ENCODE results near the gene PADI6. TPM values are rescaled to one million over a fixed set of nuclear protein-coding genes. Genes with fewer than 3 reads are reported as not detected.

PADI6 gene
- total and polyA plus RNA-seq, 9 of the 15 experiments (the other 6 are each of a cell fraction or from before 2014, with no cell fraction given), result not detected

DNA sequence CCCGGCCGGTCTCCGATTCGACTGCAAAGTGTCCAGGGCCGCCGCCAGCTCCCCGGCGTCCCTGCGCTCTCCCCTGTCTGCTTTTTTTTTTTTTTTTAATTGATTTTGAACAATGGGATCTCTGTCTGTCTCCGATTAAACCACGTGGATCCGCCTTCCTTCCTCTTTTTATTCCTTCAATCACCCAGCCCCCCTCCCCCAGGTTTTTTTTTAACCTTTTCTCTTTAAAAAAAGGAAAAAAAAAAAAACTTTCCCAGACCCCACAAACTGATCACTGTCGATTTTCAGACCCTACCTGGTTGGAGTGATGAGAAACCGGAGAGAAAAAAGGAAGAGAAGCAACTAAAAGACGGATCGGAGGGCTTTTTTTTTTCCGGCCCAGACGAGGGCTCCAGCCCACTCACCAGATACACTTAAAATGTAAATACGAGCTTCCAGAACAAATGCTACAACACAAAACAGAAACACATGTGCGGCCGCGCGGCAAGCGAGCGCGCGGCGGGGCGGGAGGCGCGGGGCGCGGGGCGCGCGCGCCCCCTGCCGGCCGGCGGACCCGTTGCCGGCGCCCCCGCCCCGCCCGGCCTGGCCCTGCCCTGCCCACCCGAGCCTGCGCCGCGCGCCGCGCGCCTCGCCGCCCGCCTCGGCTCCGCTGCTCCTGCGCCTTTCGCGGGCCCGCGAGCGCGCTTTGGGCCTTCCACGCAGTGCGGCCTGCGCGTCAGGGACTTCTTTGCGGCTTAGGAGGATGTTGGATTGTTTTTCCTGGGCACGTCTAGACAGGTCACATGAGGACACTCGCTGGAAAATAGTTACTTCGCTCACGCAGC is 67.5 kb downstream of the PADI6 start, which contains the start of gene RCC2 (continued):
- TF ChIP-seq, protein P1, sequence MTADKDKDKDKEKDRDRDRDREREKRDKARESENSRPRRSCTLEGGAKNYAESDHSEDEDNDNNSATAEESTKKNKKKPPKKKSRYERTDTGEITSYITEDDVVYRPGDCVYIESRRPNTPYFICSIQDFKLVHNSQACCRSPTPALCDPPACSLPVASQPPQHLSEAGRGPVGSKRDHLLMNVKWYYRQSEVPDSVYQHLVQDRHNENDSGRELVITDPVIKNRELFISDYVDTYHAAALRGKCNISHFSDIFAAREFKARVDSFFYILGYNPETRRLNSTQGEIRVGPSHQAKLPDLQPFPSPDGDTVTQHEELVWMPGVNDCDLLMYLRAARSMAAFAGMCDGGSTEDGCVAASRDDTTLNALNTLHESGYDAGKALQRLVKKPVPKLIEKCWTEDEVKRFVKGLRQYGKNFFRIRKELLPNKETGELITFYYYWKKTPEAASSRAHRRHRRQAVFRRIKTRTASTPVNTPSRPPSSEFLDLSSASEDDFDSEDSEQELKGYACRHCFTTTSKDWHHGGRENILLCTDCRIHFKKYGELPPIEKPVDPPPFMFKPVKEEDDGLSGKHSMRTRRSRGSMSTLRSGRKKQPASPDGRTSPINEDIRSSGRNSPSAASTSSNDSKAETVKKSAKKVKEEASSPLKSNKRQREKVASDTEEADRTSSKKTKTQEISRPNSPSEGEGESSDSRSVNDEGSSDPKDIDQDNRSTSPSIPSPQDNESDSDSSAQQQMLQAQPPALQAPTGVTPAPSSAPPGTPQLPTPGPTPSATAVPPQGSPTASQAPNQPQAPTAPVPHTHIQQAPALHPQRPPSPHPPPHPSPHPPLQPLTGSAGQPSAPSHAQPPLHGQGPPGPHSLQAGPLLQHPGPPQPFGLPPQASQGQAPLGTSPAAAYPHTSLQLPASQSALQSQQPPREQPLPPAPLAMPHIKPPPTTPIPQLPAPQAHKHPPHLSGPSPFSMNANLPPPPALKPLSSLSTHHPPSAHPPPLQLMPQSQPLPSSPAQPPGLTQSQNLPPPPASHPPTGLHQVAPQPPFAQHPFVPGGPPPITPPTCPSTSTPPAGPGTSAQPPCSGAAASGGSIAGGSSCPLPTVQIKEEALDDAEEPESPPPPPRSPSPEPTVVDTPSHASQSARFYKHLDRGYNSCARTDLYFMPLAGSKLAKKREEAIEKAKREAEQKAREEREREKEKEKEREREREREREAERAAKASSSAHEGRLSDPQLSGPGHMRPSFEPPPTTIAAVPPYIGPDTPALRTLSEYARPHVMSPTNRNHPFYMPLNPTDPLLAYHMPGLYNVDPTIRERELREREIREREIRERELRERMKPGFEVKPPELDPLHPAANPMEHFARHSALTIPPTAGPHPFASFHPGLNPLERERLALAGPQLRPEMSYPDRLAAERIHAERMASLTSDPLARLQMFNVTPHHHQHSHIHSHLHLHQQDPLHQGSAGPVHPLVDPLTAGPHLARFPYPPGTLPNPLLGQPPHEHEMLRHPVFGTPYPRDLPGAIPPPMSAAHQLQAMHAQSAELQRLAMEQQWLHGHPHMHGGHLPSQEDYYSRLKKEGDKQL (CRISPR knock-in tag; IDR thresholded peaks at IDR 0.05; ENCODE audit: borderline replicate concordance), result no peak
- no peak; the same call in 1 of the 2 replicates for TF ChIP-seq EGR1 (conservative IDR thresholded peaks at IDR 0.05)
- TF ChIP-seq, protein P2, sequence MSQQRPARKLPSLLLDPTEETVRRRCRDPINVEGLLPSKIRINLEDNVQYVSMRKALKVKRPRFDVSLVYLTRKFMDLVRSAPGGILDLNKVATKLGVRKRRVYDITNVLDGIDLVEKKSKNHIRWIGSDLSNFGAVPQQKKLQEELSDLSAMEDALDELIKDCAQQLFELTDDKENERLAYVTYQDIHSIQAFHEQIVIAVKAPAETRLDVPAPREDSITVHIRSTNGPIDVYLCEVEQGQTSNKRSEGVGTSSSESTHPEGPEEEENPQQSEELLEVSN (IDR thresholded peaks at IDR 0.05; ENCODE audit: borderline replicate concordance in 1 of 2, extremely low read depth in 1 of 2, insufficient read depth in 1 of 2, insufficient read length in 1 of 2, low read depth in 1 of 2, low read length in 1 of 2, poor library complexity in 1 of 2, severe bottlenecking in 1 of 2), result peak; percentile 93 to 95
- no peak for TF ChIP-seq TCF7 (IDR thresholded peaks at IDR 0.05; ENCODE audit: borderline replicate concordance)
- TF ChIP-seq ARID1B (IDR thresholded peaks at IDR 0.05), result no peak
- TF ChIP-seq ATF7 (IDR thresholded peaks at IDR 0.05), result no peak
- no peak for TF ChIP-seq FOXJ3 (CRISPR knock-in tag; IDR thresholded peaks at IDR 0.05)
- TF ChIP-seq, protein P3, sequence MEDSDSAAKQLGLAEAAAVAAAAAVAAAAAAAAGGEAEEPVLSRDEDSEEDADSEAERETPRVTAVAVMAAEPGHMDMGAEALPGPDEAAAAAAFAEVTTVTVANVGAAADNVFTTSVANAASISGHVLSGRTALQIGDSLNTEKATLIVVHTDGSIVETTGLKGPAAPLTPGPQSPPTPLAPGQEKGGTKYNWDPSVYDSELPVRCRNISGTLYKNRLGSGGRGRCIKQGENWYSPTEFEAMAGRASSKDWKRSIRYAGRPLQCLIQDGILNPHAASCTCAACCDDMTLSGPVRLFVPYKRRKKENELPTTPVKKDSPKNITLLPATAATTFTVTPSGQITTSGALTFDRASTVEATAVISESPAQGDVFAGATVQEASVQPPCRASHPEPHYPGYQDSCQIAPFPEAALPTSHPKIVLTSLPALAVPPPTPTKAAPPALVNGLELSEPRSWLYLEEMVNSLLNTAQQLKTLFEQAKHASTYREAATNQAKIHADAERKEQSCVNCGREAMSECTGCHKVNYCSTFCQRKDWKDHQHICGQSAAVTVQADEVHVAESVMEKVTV (CRISPR knock-in tag; IDR thresholded peaks at IDR 0.05), result no peak
- no peak for TF ChIP-seq ESRRB (CRISPR knock-in tag; IDR thresholded peaks at IDR 0.05; ENCODE audit: borderline replicate concordance)
- TF ChIP-seq, protein P4, sequence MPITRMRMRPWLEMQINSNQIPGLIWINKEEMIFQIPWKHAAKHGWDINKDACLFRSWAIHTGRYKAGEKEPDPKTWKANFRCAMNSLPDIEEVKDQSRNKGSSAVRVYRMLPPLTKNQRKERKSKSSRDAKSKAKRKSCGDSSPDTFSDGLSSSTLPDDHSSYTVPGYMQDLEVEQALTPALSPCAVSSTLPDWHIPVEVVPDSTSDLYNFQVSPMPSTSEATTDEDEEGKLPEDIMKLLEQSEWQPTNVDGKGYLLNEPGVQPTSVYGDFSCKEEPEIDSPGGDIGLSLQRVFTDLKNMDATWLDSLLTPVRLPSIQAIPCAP (CRISPR knock-in tag; IDR thresholded peaks at IDR 0.05; ENCODE audit: borderline replicate concordance), result no peak
- TF ChIP-seq ASH1L (IDR thresholded peaks at IDR 0.05; ENCODE audit: borderline replicate concordance, low read depth, partially characterized antibody), result peak; percentile 34
- TF ChIP-seq COPS2 (conservative IDR thresholded peaks at IDR 0.05), result no peak
- TF ChIP-seq RUNX1 (IDR thresholded peaks at IDR 0.05; ENCODE audit: low read depth), result no peak
- TF ChIP-seq RBM14 (IDR thresholded peaks at IDR 0.05; ENCODE audit: borderline replicate concordance, insufficient read depth, low read depth, low read length), result no peak; the same call in 1 of the 2 replicates
- TF ChIP-seq ZNF124 (CRISPR knock-in tag; IDR thresholded peaks at IDR 0.05), result no peak
- TF ChIP-seq HDGF (IDR thresholded peaks at IDR 0.05), result no peak
- no peak for TF ChIP-seq ZBTB8A (IDR thresholded peaks at IDR 0.05; ENCODE audit: partially characterized antibody)
- TF ChIP-seq SIRT6 (IDR thresholded peaks at IDR 0.05; ENCODE audit: low read depth, low read length), result no peak
- no peak for TF ChIP-seq SMARCA4 (IDR thresholded peaks at IDR 0.05)
